SW480 (cell line): ENCODE results near the gene HOXA2.

Experiments used
- DNase-seq: peaks from one replicate; pipeline ENCODE4 v3.0.0-alpha.2; 2016; ENCODE audit warnings: low spot score

The HOXA2 gene

DNA sequence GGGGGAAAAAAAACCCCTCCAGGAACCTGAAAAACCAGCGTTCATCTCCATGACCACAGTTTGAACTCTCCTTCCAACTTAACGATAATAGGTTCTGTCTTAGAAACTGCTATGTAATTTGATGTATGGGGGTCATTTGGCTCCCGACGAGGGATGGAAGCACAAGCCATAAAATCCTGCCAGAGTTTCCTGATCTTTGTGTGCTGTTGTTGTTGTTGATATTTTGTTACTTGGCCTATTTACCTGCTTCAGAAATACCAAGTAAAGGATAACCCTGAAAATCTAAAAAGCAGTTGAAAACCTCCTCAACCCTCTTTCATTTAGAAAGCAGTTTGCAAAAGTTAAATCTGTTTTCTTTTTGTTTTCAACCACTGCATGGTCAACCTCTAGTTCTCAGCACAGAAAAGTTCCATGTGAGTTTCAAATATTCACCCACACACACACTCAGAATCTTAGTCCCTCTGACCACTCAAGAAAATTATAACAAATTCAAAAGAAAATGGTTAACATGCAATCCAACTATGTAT, 9.3 kb upstream of the HOXA2 start:
- no peak for DNase-seq

- no peak for DNase-seq
These were observed 8.7 kb upstream of the HOXA2 start for GRCh38 chr7:27111042-27111750.

DNA sequence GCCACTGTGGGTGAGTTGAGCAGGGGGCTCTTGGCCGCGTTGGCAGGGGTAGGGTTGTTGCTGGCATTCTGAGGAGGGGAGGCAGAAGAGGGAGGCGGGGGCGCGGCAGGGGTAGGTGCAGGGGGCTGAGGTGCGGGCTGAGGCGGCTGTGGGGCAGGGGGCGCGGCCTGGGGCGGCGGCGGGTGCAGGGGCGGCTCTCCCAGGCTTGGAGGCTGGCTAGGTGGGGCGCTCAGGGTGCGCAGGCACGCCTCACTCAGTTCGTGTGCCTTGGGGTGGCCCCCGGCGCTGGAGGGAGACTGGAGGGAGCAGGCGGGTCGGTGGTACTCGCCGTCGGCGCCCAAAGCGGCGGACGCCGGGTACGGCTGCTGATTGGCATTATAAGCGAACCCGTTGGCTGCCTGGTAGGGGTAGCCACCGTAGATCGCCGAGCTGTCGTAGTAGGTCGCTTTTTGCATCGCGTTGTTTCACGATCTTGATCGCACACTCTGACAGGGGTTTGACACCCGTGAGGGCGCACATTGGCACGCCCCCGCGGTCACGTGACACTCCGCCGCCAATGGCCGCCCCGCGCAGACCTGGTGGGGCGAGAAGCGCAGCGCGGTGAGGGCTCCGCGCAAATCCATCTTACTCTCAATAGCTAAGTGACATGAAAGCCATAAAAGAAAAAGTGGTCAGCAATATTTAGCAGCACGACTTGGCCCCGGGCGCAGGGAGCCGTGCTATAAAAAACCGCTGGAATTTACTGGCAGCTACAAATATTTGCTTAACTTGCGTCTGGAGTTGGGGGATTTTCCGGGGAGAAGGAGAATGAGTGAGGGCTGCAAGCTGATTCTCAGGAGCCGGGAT, 7.9 kb upstream of the HOXA2 start:
- no peak for DNase-seq

DNA sequence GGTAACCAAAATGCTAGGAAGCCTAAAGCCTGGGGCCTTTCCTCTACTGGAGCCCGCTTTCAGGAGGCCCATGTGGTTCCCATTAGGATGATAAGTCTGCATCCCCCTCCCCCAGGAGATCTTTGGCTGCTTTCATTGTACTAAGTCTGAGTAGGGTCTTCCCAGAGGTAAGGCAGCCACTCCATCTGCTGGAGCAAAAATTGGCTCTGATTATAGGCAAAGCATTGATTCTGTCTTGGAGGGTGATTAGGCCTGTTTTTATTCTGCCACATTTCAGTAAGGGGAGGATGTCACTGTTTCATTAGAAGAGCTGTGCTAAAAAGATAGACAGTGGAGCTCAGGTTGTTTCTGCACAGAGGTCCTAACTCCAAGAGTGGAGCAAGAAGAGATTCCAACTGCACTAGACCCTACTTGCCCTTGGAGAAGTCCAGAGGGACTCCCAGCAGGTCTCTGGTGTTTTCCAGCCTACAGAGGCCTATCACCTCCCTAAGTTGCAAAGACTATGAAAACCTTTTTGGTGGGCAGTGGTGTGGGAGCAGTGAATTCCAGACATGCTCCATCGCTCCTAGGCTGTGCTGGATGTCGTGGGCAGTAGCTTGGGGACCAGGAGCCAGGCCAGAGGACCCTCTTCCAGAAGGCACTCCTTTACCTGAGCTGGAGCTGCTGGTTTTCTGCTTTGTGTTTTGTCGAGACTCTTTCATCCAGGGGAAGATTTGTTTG, 7.1 kb upstream of the HOXA2 start:
- no peak for DNase-seq

- DNase-seq, result no peak
These were observed 6.1 kb upstream of the HOXA2 start for GRCh38 chr7:27108390-27109127.

DNA sequence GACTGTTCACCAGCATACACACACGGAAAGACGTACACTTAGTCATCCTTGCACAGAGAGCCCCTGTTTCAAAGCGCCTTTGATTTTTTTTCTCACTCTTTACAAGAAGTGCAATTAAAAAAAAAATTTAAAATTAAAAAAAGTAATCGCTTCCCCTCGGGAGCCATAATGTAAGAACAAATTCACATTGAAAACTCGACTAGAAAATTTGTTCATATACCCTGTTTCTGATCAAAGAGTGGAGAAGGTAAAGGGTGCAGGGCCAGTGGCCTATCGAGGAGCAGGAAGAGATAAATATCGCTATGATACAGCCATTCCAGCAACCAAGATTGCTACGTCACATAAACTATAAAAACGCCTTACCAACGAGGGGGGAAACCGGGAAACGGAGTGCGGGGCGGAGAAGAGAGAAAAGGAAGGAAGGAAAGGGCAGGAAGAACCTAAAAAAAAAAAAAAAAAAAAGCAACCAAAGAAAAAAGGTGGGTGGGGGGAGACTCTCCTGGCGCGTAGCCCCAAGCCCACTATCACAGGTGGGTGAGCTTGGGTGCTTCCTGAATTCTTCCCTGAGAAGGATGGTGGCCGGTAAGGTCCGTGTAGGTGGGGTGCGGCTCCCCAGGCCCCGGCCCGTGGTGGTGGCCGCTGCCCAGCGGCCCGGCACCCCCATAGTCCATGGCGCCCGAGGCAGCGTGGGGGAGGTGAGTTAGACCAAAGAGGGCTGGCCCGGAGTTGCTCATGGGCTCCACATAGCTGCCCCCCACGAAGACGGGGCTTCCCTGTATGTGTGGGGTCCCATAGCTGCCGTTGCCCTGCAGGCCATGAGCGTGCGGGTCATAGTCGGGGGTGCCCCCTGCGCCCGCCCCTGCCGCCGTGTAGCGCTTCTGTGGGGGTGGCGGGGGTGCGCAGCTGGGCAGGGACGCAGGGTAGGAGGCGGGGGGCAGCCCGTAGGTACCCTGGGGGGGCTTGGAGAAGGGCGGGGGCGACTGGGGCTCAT, 5.2 kb upstream of the HOXA2 start:
- DNase-seq, result no peak

DNA sequence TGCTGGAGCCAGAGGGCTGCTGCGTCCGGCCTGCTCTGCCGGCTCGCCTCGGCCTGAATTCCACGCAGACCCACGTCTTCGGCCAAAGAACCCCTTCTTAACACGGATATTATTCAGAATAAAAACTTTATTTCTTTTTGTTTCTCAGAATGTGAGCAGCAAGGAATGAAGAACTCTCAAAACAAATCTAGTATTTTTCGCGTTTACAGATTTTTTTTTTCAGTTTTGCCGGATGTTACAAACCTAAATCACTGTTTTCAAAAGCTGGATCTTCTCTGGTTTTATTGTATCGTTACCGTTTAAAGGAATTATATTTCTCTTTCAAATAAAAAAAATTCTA, 4.4 kb upstream of the HOXA2 start:
- no peak for DNase-seq

- DNase-seq, result no peak
These were observed 3.9 kb upstream of the HOXA2 start for GRCh38 chr7:27106181-27106900.

GRCh38 chr7:27105301-27106031, 3.0 kb upstream of the HOXA2 start:
- no peak for DNase-seq

GRCh38 chr7:27104341-27105058, 2.0 kb upstream of the HOXA2 start:
- no peak for DNase-seq

- no peak for DNase-seq
These were observed 1.2 kb upstream of the HOXA2 start for GRCh38 chr7:27103489-27104226.

- no peak for DNase-seq
These were observed 414 bp downstream of the HOXA2 start for GRCh38 chr7:27101957-27102580.

- DNase-seq, result no peak
These were observed 1.1 kb downstream of the HOXA2 start for GRCh38 chr7:27101171-27101956.

DNA sequence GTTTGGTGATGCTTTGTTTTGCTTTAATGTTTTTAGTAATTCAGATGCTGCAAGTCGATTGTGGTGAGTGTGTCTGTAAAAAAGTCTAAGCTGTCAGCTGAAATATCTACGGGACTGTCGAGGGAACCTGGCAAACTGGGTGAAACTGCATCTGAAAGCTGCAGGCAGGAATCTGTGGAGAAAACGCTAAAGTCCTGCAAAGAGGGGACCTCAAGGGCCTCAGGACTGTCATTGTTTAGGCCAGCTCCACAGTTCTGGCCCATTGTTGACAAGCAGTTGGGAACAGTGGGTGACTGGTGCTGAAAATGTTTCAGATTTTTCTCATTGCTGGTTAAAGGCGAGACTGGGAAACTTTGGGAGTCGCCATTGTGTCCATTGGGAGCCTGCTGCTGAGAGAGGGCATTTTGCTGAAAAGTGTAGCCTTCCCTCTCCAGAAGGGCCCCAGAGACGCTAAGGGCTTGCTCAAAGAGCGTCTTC, 1.8 kb downstream of the HOXA2 start:
- no peak for DNase-seq

GRCh38 chr7:27099453-27100370, 2.8 kb downstream of the HOXA2 start:
- no peak for DNase-seq
